Endothelial cell of umbilical vein (primary cell): ENCODE results near the gene ALOX5. TPM values are rescaled to one million over a fixed set of nuclear protein-coding genes. Genes with fewer than 3 reads are reported as not detected.

ENCODE experiments used
- BruUV-seq: library from RNA; stranded (reverse); fragments of 400-500 nt; replicated peaks from 2 replicates; lab custom pipeline; 2021; lab: Mats Ljungman, UMichigan
- CTCF ChIA-PET: fragments of 300-600, 350-600 bp; sonication (Branson Sonifier 250); formaldehyde crosslinking; loops from one replicate; lab custom pipeline; 2021; ENCODE audit warnings: antibody characterized with exemption, inconsistent platforms; lab: Charles Lee
- POLR2A ChIA-PET: fragments of 300-600, 350-600 bp; sonication (Branson Sonifier 250); formaldehyde crosslinking; loops from one replicate; lab custom pipeline; 2021; ENCODE audit warnings: antibody characterized with exemption, inconsistent platforms; lab: Charles Lee
- DNase-seq: peaks from one replicate; pipeline ENCODE4 v3.0.0-alpha.2; 2011; ENCODE audit warnings: low read depth, low spot score
- FAIRE-seq: peaks from 2 replicates; lab custom pipeline; 2011; peaks lifted over from hg19 to GRCh38; lab: Jason Lieb, UNC
- H2AFZ ChIP-seq: 2 replicates; pipeline ENCODE4 v1.6.0; 2012; ENCODE audit warnings: low read depth, low read length, control low read depth, inconsistent platforms
- H3K27ac ChIP-seq: 2 replicates; pipeline ENCODE4 v1.5.1; 2011; ENCODE audit warnings: low read depth, mild to moderate bottlenecking, control low read depth, low read length, moderate library complexity; ENCODE audit not compliant: insufficient read depth
- H3K27me3 ChIP-seq, 2 experiments: 2 replicates each; pipeline versions ENCODE4 v1.6.0 to v1.6.1; 2011; ENCODE audit warnings: low read length in 2 of 2, mixed read lengths in 1 of 2; ENCODE audit not compliant: control insufficient read depth in 2 of 2, insufficient read depth in 2 of 2
- H3K36me3 ChIP-seq, 2 experiments: 2 replicates in 1 of 2; 3 replicates in 1 of 2; pipeline ENCODE4 v1.5.1; 2011; ENCODE audit warnings: low read length in 2 of 2, mild to moderate bottlenecking in 1 of 2, moderate library complexity in 1 of 2; ENCODE audit not compliant: control insufficient read depth in 2 of 2, insufficient read depth in 2 of 2; ENCODE audit errors: extremely low read depth in 1 of 2
- H3K4me1 ChIP-seq: 3 replicates; pipeline ENCODE4 v1.5.1; 2011; ENCODE audit warnings: mild to moderate bottlenecking, low read length; ENCODE audit not compliant: control insufficient read depth, insufficient read depth; ENCODE audit errors: extremely low read depth
- H3K4me2 ChIP-seq: 2 replicates; pipeline ENCODE4 v1.6.1; 2011; ENCODE audit warnings: low read length, control low read depth, mixed read lengths; ENCODE audit not compliant: insufficient read depth
- H3K4me3 ChIP-seq, 3 experiments: fragments of 200-600 bp in 1 of 3; sonication (generic), shearing (Covaris generic) in 1 of 3; replicated peaks in 1 of 3; 2 replicates each; pipeline ENCODE4 v1.5.1; 2011 to 2016; ENCODE audit warnings: control low read depth in 3 of 3, low read length in 3 of 3, mild to moderate bottlenecking in 2 of 3, inconsistent platforms in 1 of 3, low read depth in 1 of 3, moderate library complexity in 1 of 3; ENCODE audit not compliant: insufficient read depth in 1 of 3
- H3K79me2 ChIP-seq: 2 replicates; pipeline ENCODE4 v1.6.0; 2012; ENCODE audit warnings: low read length, inconsistent platforms; ENCODE audit not compliant: control insufficient read depth, insufficient read depth
- H3K9ac ChIP-seq: replicated peaks from 2 replicates; pipeline ENCODE3; 2011; ENCODE audit warnings: low read length, control low read depth; ENCODE audit not compliant: insufficient read depth; ENCODE audit errors: extremely low read depth
- H3K9me1 ChIP-seq: replicated peaks from 3 replicates; pipeline ENCODE4 v1.6.0; 2011; ENCODE audit warnings: mild to moderate bottlenecking, low read length; ENCODE audit not compliant: control insufficient read depth, insufficient read depth; ENCODE audit errors: extremely low read depth
- H3K9me3 ChIP-seq: replicated peaks from 2 replicates; pipeline ENCODE4 v1.5.1; 2012; ENCODE audit warnings: low read length, inconsistent platforms; ENCODE audit not compliant: control insufficient read depth, insufficient read depth
- H4K20me1 ChIP-seq: replicated peaks from 2 replicates; pipeline ENCODE3; 2011; ENCODE audit warnings: mild to moderate bottlenecking, low read length; ENCODE audit not compliant: control insufficient read depth, insufficient read depth; ENCODE audit errors: extremely low read depth
- EZH2 ChIP-seq: IDR thresholded peaks from 2 replicates; pipeline ENCODE4 v1.6.1; 2012; ENCODE audit warnings: borderline replicate concordance, low read depth, mild to moderate bottlenecking, moderate library complexity, low read length, inconsistent platforms; ENCODE audit not compliant: severe bottlenecking
- FOS ChIP-seq: IDR thresholded peaks from 2 replicates; pipeline ENCODE4 v1.6.1; 2011; ENCODE audit warnings: mild to moderate bottlenecking, low read length, moderate library complexity, borderline replicate concordance; ENCODE audit not compliant: insufficient read depth
- GATA2 ChIP-seq: IDR thresholded peaks from 2 replicates; pipeline ENCODE4 v1.7.0; 2011; ENCODE audit warnings: low read depth, mild to moderate bottlenecking, moderate library complexity, mixed read lengths, low read length; ENCODE audit not compliant: insufficient read length, insufficient read depth
- JUN ChIP-seq: IDR thresholded peaks from 2 replicates; pipeline ENCODE4 v1.6.1; 2011; ENCODE audit warnings: borderline replicate concordance, low read depth; ENCODE audit not compliant: insufficient read length, insufficient read depth
- MYC ChIP-seq: IDR thresholded peaks from one replicate; pipeline ENCODE4 v1.6.1; 2011; ENCODE audit warnings: mild to moderate bottlenecking, low read depth, low read length
- POLR2A ChIP-seq: IDR thresholded peaks from 2 replicates; pipeline ENCODE4 v1.6.1; 2012; ENCODE audit warnings: low read depth, mild to moderate bottlenecking, control low read depth, low read length
- POLR2AphosphoS5 ChIP-seq: IDR thresholded peaks from 2 replicates; pipeline ENCODE4 v1.6.1; 2012; ENCODE audit warnings: low read depth, mild to moderate bottlenecking, control low read depth, low read length, moderate library complexity; ENCODE audit not compliant: insufficient read depth
- dilution Hi-C: fragments of 300-500 bp; cut with MboI; formaldehyde crosslinking; loops from one replicate; pipeline ENCODE4 v1.15.0; 2019; ENCODE audit warnings: low sequenced_read_pairs; ENCODE audit not compliant: extremely low pct_ligation_motif_present
- intact Hi-C: fragments of 100-400 bp; cut with micrococcal nuclease; formaldehyde crosslinking; loops from one replicate; pipeline ENCODE4 v1.10.0; 2022
- polyA plus RNA-seq, 4 experiments: library from polyadenylated mRNA; depleted of rRNA in 3 of 4; stranded (reverse) in 3 of 4; unstranded in 1 of 4; fragments of >200 nt; gene quantifications; 2 replicates each; pipeline versions ENCODE4 v1.2.1 to v1.2.3, GENCODE V29; 2011 to 2012; ENCODE audit warnings: missing spikeins in 1 of 4
- total RNA-seq: library from RNA; stranded (reverse); gene quantifications from 2 replicates; pipeline ENCODE4 v1.2.3, GENCODE V29; 2021
- TF ChIP-seq, protein P1 (sequence below), 2 donors: IDR thresholded peaks; 1 replicate in 1 of 2; 2 replicates in 1 of 2; pipeline ENCODE4 v1.5.1; 2011; ENCODE audit warnings: low read length in 2 of 2, mild to moderate bottlenecking in 2 of 2, moderate library complexity in 2 of 2, control low read depth in 1 of 2, inconsistent platforms in 1 of 2, low read depth in 1 of 2; ENCODE audit not compliant: insufficient read depth in 1 of 2; ENCODE audit errors: extremely low read depth in 1 of 2
- TF ChIP-seq, protein P2 (sequence below): IDR thresholded peaks from 2 replicates; pipeline ENCODE4 v1.6.1; 2011; ENCODE audit not compliant: insufficient read depth, insufficient read length

Gene ALOX5
- total and polyA plus RNA-seq, 2 donors (not counting 3 experiments of a cell fraction or from before 2014, with no cell fraction given) = 0.04 TPM; not detected in 1

- intact Hi-C loops = no loop called here
- H3K27ac ChIP-seq = no peak overlapping the region
- dilution Hi-C loops = no loop called here
- H3K27me3 ChIP-seq = peaks cover 21 to 42% of the 10 kb centered on the region in 2 experiments
- H2AFZ ChIP-seq = no peak overlapping the region
- CTCF ChIA-PET = no interaction called here
- H3K9me3 ChIP-seq = no peaks in the 10 kb centered on the region
- POLR2A ChIA-PET = no interaction called here
- H3K4me1 ChIP-seq = peaks cover 8% of the 10 kb centered on the region
- TF ChIP-seq EZH2 = no peak
- TF ChIP-seq, protein P1, sequence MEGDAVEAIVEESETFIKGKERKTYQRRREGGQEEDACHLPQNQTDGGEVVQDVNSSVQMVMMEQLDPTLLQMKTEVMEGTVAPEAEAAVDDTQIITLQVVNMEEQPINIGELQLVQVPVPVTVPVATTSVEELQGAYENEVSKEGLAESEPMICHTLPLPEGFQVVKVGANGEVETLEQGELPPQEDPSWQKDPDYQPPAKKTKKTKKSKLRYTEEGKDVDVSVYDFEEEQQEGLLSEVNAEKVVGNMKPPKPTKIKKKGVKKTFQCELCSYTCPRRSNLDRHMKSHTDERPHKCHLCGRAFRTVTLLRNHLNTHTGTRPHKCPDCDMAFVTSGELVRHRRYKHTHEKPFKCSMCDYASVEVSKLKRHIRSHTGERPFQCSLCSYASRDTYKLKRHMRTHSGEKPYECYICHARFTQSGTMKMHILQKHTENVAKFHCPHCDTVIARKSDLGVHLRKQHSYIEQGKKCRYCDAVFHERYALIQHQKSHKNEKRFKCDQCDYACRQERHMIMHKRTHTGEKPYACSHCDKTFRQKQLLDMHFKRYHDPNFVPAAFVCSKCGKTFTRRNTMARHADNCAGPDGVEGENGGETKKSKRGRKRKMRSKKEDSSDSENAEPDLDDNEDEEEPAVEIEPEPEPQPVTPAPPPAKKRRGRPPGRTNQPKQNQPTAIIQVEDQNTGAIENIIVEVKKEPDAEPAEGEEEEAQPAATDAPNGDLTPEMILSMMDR (IDR thresholded peaks at IDR 0.05; ENCODE audit: extremely low read depth in 1 of 2, insufficient read depth in 1 of 2, low read depth in 1 of 2, low read length in 2 of 2) = no peak
- TF ChIP-seq JUN = no peak
- TF ChIP-seq POLR2AphosphoS5 = no peak
- TF ChIP-seq GATA2 = no peak
- no peak for TF ChIP-seq FOS
- no peak for TF ChIP-seq MYC
- TF ChIP-seq POLR2A = no peak
- TF ChIP-seq, protein P2, sequence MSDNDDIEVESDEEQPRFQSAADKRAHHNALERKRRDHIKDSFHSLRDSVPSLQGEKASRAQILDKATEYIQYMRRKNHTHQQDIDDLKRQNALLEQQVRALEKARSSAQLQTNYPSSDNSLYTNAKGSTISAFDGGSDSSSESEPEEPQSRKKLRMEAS = no peak
- H4K20me1 ChIP-seq = no peaks in the 10 kb centered on the region
- H3K9ac ChIP-seq = no peak overlapping the region
- H3K4me2 ChIP-seq = no peak overlapping the region
- no TSS peak for BruUV-seq
- DNase-seq (no peak), FAIRE-seq (no peak)
- H3K36me3 ChIP-seq = no peaks in the 10 kb centered on the region
- H3K79me2 ChIP-seq = no peaks in the 10 kb centered on the region
- H3K9me1 ChIP-seq = no peaks in the 10 kb centered on the region
- H3K4me3 ChIP-seq = no peak overlapping the region
Observed at GRCh38 chr10:45376371-45376801, 2.4 kb downstream of the ALOX5 start.
